ENCODE measurements around the gene GNL3L.
"Not testable (repeated sequence)": the region's sequence is repeated elsewhere in the genome, so short reads cannot be mapped to it uniquely, and the experiment has no call there.

Gene GNL3L

GRCh38 chrX:54529552-54530356 lies at the start of gene GNL3L:
Gene GNL3L, plus strand, starts transcription at chrX:54530219. Its CDS starts 2,348 bp downstream, at chrX:54532567.
- DNase-seq: peak; percentile 83 to 87

- DNase-seq: no peak
Observed at GRCh38 chrX:54482839-54483593, 47.0 kb upstream of the GNL3L start.

- DNase-seq: no peak
Observed at GRCh38 chrX:54483946-54484345, 46.1 kb upstream of the GNL3L start.

- DNase-seq: no peak
Observed at GRCh38 chrX:54484666-54485065, 45.4 kb upstream of the GNL3L start.

- not testable (repeated sequence) for DNase-seq
Observed at GRCh38 chrX:54489819-54490218, 40.2 kb upstream of the GNL3L start.

- no peak for DNase-seq
Observed at GRCh38 chrX:54492340-54492739, 37.7 kb upstream of the GNL3L start.

- no peak for DNase-seq
Observed at GRCh38 chrX:54494166-54494988, 35.6 kb upstream of the GNL3L start.

GRCh38 chrX:54494989-54495813 lies 34.8 kb upstream of the GNL3L start:
- no peak for DNase-seq

- DNase-seq: peak; percentile 37 to 63
Observed at GRCh38 chrX:54495814-54496516, 34.1 kb upstream of the GNL3L start, which contains the start of gene FGD1. Gene FGD1, minus strand, starts transcription at chrX:54496234. Its CDS starts 802 bp downstream, at chrX:54495432.

- DNase-seq: no peak
Observed at GRCh38 chrX:54496517-54496852, 33.5 kb upstream of the GNL3L start.

- no peak for DNase-seq
Observed at GRCh38 chrX:54496936-54497335, 33.1 kb upstream of the GNL3L start.

- no peak for DNase-seq
Observed at GRCh38 chrX:54509400-54509799, 20.6 kb upstream of the GNL3L start.

- DNase-seq: no peak
Observed at GRCh38 chrX:54529151-54529550, 868 bp upstream of the GNL3L start.

- peak in 1 of 2 experiments; percentile 21 for DNase-seq
Observed at GRCh38 chrX:54530357-54530900, 410 bp downstream of the GNL3L start.

- DNase-seq: no peak
Observed at GRCh38 chrX:54534271-54534670, 4.3 kb downstream of the GNL3L start.

- DNase-seq: no peak
Observed at GRCh38 chrX:54540289-54540688, 10.3 kb downstream of the GNL3L start.

GRCh38 chrX:54542239-54542638 lies 12.2 kb downstream of the GNL3L start:
- not testable (repeated sequence) for DNase-seq

GRCh38 chrX:54550821-54551220 lies 20.8 kb downstream of the GNL3L start:
- peak in 1 of 2 experiments; percentile 7 for DNase-seq

GRCh38 chrX:54551801-54552200 lies 21.8 kb downstream of the GNL3L start:
- peak in 1 of 2 experiments; percentile 7 for DNase-seq

GRCh38 chrX:54555006-54555405 lies 25.0 kb downstream of the GNL3L start:
- peak in 1 of 2 experiments; percentile 7 for DNase-seq

GRCh38 chrX:54560411-54560810 lies 30.4 kb downstream of the GNL3L start:
- peak; percentile 7 to 10 for DNase-seq

Measured in activated T-cell treated with anti-CD3 and anti-CD28 coated beads, Interleukin-2, amount 50 U/mL, for 48 hours (primary cell).